ENCODE data around the gene CNN1. TPM values are rescaled to one million over a fixed set of nuclear protein-coding genes. Genes with fewer than 3 reads are reported as not detected.

CNN1 gene
- total RNA-seq, 4 donors from 2014 or later, result 2,283 to 3,774 (median 3,072) TPM

- H3K27me3 ChIP-seq, result no peaks in the 10 kb centered on the region
- H3K27ac ChIP-seq, result peak overlapping the region in 3 of 4 donors; percentile 37 to 95 (median 83)
- TF ChIP-seq EP300 (IDR thresholded peaks at IDR 0.05), result no peak
- no peak for TF ChIP-seq POLR2A (IDR thresholded peaks at IDR 0.05)
- TF ChIP-seq CTCF (IDR thresholded peaks at IDR 0.05), result no peak
- TF ChIP-seq POLR2AphosphoS5 (IDR thresholded peaks at IDR 0.05), result no peak
- no peak for ATAC-seq
- H3K9me3 ChIP-seq, result no peaks in the 10 kb centered on the region
- H3K4me3 ChIP-seq, result no peak overlapping the region
- peaks cover 0 to 83% of the 10 kb centered on the region in 2 donors for H3K36me3 ChIP-seq
- peaks cover 0 to 90% (median 0%) of the 10 kb centered on the region in 3 donors for H3K4me1 ChIP-seq
- WGBS, 2 donors (ENCODE audit: low coverage in 1 of 2), result 63 to 78% methylated on average over 4 to 7 of the region's 14 CpGs
Measured at GRCh38 chr19:11547929-11548700, 9.5 kb downstream of the CNN1 start.

- peaks cover 0 to 88% of the 10 kb centered on the region in 2 donors for H3K36me3 ChIP-seq
- peak overlapping the region in 3 of 4 donors; percentile 64 to 95 (median 83) for H3K27ac ChIP-seq
Measured at GRCh38 chr19:11549386-11549953, 10.8 kb downstream of the CNN1 start.

DNA sequence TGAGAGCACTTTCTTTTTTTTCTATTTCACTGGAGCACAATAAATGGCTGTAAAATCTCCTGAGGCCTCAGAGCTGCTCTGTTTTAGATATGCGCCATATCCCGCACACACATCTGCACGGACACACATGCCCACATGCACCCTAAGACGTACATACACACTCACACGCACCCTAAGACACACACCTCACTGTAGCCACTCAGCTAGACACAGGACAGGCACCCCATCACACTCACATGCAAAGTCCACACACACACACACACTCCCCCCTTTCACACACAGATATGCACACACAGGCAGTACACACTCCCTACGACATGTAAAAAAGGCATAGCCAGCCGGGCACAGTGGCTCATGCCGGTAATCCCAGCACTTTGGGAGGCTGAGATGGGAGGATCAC lies 11.6 kb downstream of the CNN1 start:
- Histone ChIP-seq H3K4me1 (peaks cover 0 to 68% (median 0%) of the 10 kb centered on the region in 3 donors), H3K27me3 (no peaks in the 10 kb centered on the region), H3K27ac (peak overlapping the region in 3 of 4 donors; percentile 83 to 95 (median 88)), H3K36me3 (peaks cover 0 to 88% of the 10 kb centered on the region in 2 donors), H3K9me3 (no peaks in the 10 kb centered on the region), H3K4me3 (no peak overlapping the region)
- TF ChIP-seq POLR2A (IDR thresholded peaks at IDR 0.05) (no peak), EP300 (IDR thresholded peaks at IDR 0.05) (no peak), CTCF (IDR thresholded peaks at IDR 0.05) (no peak), POLR2AphosphoS5 (IDR thresholded peaks at IDR 0.05) (no peak)
- no peak for ATAC-seq
- WGBS, 2 donors (ENCODE audit: low coverage in 1 of 2), result 60 to 75% methylated on average over 2 to 3 of the region's 8 CpGs

More at GRCh38 chr19:11549386-11549953, 10.8 kb downstream of the CNN1 start:
- ATAC-seq, result no peak
- WGBS, 2 donors (ENCODE audit: low coverage in 1 of 2), result 50% methylated on average over 1 of the region's 24 CpGs; no CpG with 5 or more reads in 1 of the 2 donors
- TF ChIP-seq POLR2AphosphoS5 (IDR thresholded peaks at IDR 0.05) (peak; percentile 21), POLR2A (IDR thresholded peaks at IDR 0.05) (no peak), CTCF (IDR thresholded peaks at IDR 0.05) (no peak), EP300 (IDR thresholded peaks at IDR 0.05) (no peak)
- no peaks in the 10 kb centered on the region for H3K9me3 ChIP-seq
- no peaks in the 10 kb centered on the region for H3K27me3 ChIP-seq
- H3K4me1 ChIP-seq, result peaks cover 0 to 76% (median 0%) of the 10 kb centered on the region in 3 donors
- no peak overlapping the region for H3K4me3 ChIP-seq

- Histone ChIP-seq H3K27me3 (no peaks in the 10 kb centered on the region), H3K9me3 (no peaks in the 10 kb centered on the region), H3K4me3 (peak overlapping the region in 1 of 2 donors; percentile 15), H3K4me1 (peaks cover 0 to 66% (median 3%) of the 10 kb centered on the region in 3 donors), H3K36me3 (peaks cover 0 to 89% of the 10 kb centered on the region in 2 donors), H3K27ac (peak overlapping the region; percentile 80 to 95 (median 86))
- TF ChIP-seq CTCF (IDR thresholded peaks at IDR 0.05) (peak in 2 of 4 experiments; percentile 50 to 52), POLR2AphosphoS5 (IDR thresholded peaks at IDR 0.05) (no peak)
- WGBS, 2 donors (ENCODE audit: low coverage in 1 of 2), result 22% methylated on average over 5 of the region's 26 CpGs; no CpG with 5 or more reads in 1 of the 2 donors
- peak; percentile 85 for ATAC-seq
Measured at GRCh38 chr19:11551603-11552235, 13.1 kb downstream of the CNN1 start.
